Measurements from ENCODE around the gene RASA2. TPM values are rescaled to one million over a fixed set of nuclear protein-coding genes. Genes with fewer than 3 reads are reported as not detected.

Gene RASA2
- total and polyA plus RNA-seq, 9 of the 15 experiments (the other 6 are each of a cell fraction or from before 2014, with no cell fraction given): 2.0 to 12.8 (median 9.5) TPM

GRCh38 chr3:141442446-141442845, 44.4 kb upstream of the RASA2 start (continued):
- TF ChIP-seq, protein P1, sequence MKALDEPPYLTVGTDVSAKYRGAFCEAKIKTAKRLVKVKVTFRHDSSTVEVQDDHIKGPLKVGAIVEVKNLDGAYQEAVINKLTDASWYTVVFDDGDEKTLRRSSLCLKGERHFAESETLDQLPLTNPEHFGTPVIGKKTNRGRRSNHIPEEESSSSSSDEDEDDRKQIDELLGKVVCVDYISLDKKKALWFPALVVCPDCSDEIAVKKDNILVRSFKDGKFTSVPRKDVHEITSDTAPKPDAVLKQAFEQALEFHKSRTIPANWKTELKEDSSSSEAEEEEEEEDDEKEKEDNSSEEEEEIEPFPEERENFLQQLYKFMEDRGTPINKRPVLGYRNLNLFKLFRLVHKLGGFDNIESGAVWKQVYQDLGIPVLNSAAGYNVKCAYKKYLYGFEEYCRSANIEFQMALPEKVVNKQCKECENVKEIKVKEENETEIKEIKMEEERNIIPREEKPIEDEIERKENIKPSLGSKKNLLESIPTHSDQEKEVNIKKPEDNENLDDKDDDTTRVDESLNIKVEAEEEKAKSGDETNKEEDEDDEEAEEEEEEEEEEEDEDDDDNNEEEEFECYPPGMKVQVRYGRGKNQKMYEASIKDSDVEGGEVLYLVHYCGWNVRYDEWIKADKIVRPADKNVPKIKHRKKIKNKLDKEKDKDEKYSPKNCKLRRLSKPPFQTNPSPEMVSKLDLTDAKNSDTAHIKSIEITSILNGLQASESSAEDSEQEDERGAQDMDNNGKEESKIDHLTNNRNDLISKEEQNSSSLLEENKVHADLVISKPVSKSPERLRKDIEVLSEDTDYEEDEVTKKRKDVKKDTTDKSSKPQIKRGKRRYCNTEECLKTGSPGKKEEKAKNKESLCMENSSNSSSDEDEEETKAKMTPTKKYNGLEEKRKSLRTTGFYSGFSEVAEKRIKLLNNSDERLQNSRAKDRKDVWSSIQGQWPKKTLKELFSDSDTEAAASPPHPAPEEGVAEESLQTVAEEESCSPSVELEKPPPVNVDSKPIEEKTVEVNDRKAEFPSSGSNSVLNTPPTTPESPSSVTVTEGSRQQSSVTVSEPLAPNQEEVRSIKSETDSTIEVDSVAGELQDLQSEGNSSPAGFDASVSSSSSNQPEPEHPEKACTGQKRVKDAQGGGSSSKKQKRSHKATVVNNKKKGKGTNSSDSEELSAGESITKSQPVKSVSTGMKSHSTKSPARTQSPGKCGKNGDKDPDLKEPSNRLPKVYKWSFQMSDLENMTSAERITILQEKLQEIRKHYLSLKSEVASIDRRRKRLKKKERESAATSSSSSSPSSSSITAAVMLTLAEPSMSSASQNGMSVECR (CRISPR knock-in tag; IDR thresholded peaks at IDR 0.05): no peak

- in situ Hi-C loops (cut with MboI) (loop anchor here (5.0 kb wide), 1 partner anchor 76 kb away; the partner anchor contains the start of gene ZBTB38), intact Hi-C loops (cut with micrococcal nuclease) (no loop called here)
- Histone ChIP-seq H3K4me2 (ENCODE audit: insufficient read depth, low read length) (no peak overlapping the region), H3K36me3 (ENCODE audit: control insufficient read depth, insufficient read depth, low read length) (peaks cover 35% of the 10 kb centered on the region), H3K9me3 (replicated peaks; ENCODE audit: control insufficient read depth, insufficient read depth, low read depth, low read length) (peaks cover 4% of the 10 kb centered on the region; the same call in 1 of the 2 replicates), H3K9me1 (ENCODE audit: control insufficient read depth, insufficient read depth, low read length) (no peaks in the 10 kb centered on the region), H3K27ac (ENCODE audit: extremely low read depth, low read depth, low read length) (no peak overlapping the region), H4K20me1 (replicated peaks; ENCODE audit: control insufficient read depth, insufficient read depth, low read length) (no peaks in the 10 kb centered on the region), H3K4me1 (replicated peaks in 1 of 2; ENCODE audit: control insufficient read depth in 2 of 2, insufficient read depth in 2 of 2, low read length in 2 of 2) (peaks cover 0 to 9% of the 10 kb centered on the region in 2 experiments; a peak in 2 of 5 replicates), H3K79me2 (ENCODE audit: control insufficient read depth, insufficient read depth, low read length) (no peaks in the 10 kb centered on the region), H2AFZ (ENCODE audit: low read depth, low read length) (no peak overlapping the region), H3K4me3 (no peak overlapping the region), H3K9ac (ENCODE audit: insufficient read depth in 1 of 2, low read depth in 2 of 2, low read length in 2 of 2) (no peak overlapping the region), H3K27me3 (ENCODE audit: control insufficient read depth in 2 of 2, insufficient read depth in 2 of 2, low read length in 2 of 2) (no peaks in the 10 kb centered on the region)
- ChIA-PET POLR2A (interaction anchor here (0.8 kb wide), 1 partner anchor 216 kb away, joined by 3 read pairs; no protein-coding TSS in a partner anchor), CTCF (ENCODE audit: low intra/inter-chr PET ratio) (interaction anchor here (0.6 kb wide), 1 partner anchor 118 kb away, joined by 3 read pairs; no protein-coding TSS in a partner anchor)
- FAIRE-seq: no peak
- BruUV-seq (replicated peaks): no TSS peak
- 90% methylated on average over 15 of the region's 15 CpGs for WGBS (ENCODE audit: insufficient coverage, low coverage, missing lambda C conversion rate)
- ATAC-seq: no peak
- no peak for DNase-seq (ENCODE audit: extremely low read depth in 1 of 4, low spot score in 3 of 4)
- TF ChIP-seq ZBTB43 (CRISPR knock-in tag; IDR thresholded peaks at IDR 0.05) (no peak), KLF6 (CRISPR knock-in tag; IDR thresholded peaks at IDR 0.05; ENCODE audit: borderline replicate concordance) (no peak), ZNF696 (CRISPR knock-in tag; conservative IDR thresholded peaks at IDR 0.05) (no peak), SLC30A9 (CRISPR knock-in tag; IDR thresholded peaks at IDR 0.05) (no peak), CBFA2T3 (IDR thresholded peaks at IDR 0.05) (no peak), ZNF124 (CRISPR knock-in tag; IDR thresholded peaks at IDR 0.05) (no peak), U2AF1 (optimal IDR thresholded peaks at IDR 0.05; ENCODE audit: low read depth, low read length) (no peak), NR2F6 (CRISPR knock-in tag; IDR thresholded peaks at IDR 0.05) (no peak), CREB3L1 (IDR thresholded peaks at IDR 0.05; ENCODE audit: borderline replicate concordance, low read depth) (no peak), ADNP (tag; IDR thresholded peaks at IDR 0.05) (no peak), POU5F1 (IDR thresholded peaks at IDR 0.05; ENCODE audit: borderline replicate concordance, low read depth, low read length, partially characterized antibody) (no peak), ZNF23 (CRISPR knock-in tag; IDR thresholded peaks at IDR 0.05) (no peak)
These were observed 43.9 kb upstream of the RASA2 start for GRCh38 chr3:141442914-141443313.

Measured in K562 (cell line).